OCI-LY7 (cell line): ENCODE data around the gene PAOX. TPM values are rescaled to one million over a fixed set of nuclear protein-coding genes. Genes with fewer than 3 reads are reported as not detected.

Experiments used
- BruUV-seq: library from RNA; stranded (reverse); fragments of 400-500 nt; replicated peaks from 2 replicates; lab custom pipeline; 2021; lab: Mats Ljungman, UMichigan
- CTCF ChIA-PET: fragments of 300-600 bp; sonication (Branson Sonifier 250); formaldehyde crosslinking; loops from one replicate; lab custom pipeline; 2022; ENCODE audit warnings: antibody characterized with exemption; ENCODE audit not compliant: unreplicated experiment; lab: Charles Lee
- POLR2A ChIA-PET: fragments of 300-600 bp; sonication (Branson Sonifier 250); formaldehyde crosslinking; loops from one replicate; lab custom pipeline; 2022; ENCODE audit warnings: antibody characterized with exemption; lab: Charles Lee
- DNase-seq: peaks from one replicate; pipeline ENCODE4 v3.0.0-alpha.2; 2015; ENCODE audit warnings: low spot score
- H2AFZ ChIP-seq: fragments of 200-600 bp; sonication (generic), shearing (Covaris generic); 2 replicates; pipeline ENCODE4 v1.6.1; 2014; ENCODE audit warnings: mild to moderate bottlenecking, antibody characterized with exemption, low read length, moderate library complexity
- H3K27ac ChIP-seq: fragments of 200-600 bp; sonication (generic); 2 replicates; pipeline ENCODE4 v1.5.1; 2014; ENCODE audit warnings: mixed run types, low read depth, mild to moderate bottlenecking, moderate library complexity, low read length, inconsistent platforms; ENCODE audit not compliant: poor library complexity, severe bottlenecking
- H3K36me3 ChIP-seq: fragments of 200-600 bp; sonication (generic); 2 replicates; pipeline ENCODE4 v1.6.1; 2014; ENCODE audit warnings: mild to moderate bottlenecking, antibody characterized with exemption, low read length, moderate library complexity, mixed read lengths; ENCODE audit not compliant: insufficient read depth
- H3K4me1 ChIP-seq: fragments of 200-600 bp; sonication (generic); 2 replicates; pipeline ENCODE4 v1.5.1; 2014; ENCODE audit warnings: mild to moderate bottlenecking, low read length; ENCODE audit not compliant: insufficient read depth, poor library complexity, severe bottlenecking
- H3K4me2 ChIP-seq: fragments of 200-600 bp; sonication (generic); 2 replicates; pipeline ENCODE4 v1.6.1; 2014; ENCODE audit warnings: mild to moderate bottlenecking, low read length
- H3K4me3 ChIP-seq: fragments of 200-600 bp; sonication (generic); 2 replicates; pipeline ENCODE4 v1.5.1; 2014; ENCODE audit warnings: mild to moderate bottlenecking, low read depth, low read length; ENCODE audit not compliant: poor library complexity, severe bottlenecking
- H3K79me2 ChIP-seq: fragments of 200-600 bp; sonication (generic); 2 replicates; pipeline ENCODE4 v1.6.1; 2016; ENCODE audit warnings: low read depth, mild to moderate bottlenecking, low read length, moderate library complexity, mixed read lengths; ENCODE audit not compliant: insufficient read depth
- H3K9me2 ChIP-seq: fragments of 200-600 bp; sonication (generic); 2 replicates; pipeline ENCODE4 v1.6.1; 2016; ENCODE audit warnings: mild to moderate bottlenecking, low read length, mixed read lengths; ENCODE audit not compliant: insufficient read depth
- H3K9me3 ChIP-seq: fragments of 200-600 bp; sonication (generic); 2 replicates; pipeline ENCODE4 v1.6.1; 2014; ENCODE audit warnings: mild to moderate bottlenecking, mixed run types, low read length, mixed read lengths
- H4K20me1 ChIP-seq: fragments of 200-600 bp; sonication (generic); 2 replicates; pipeline ENCODE4 v1.6.1; 2014; ENCODE audit warnings: mild to moderate bottlenecking, antibody characterized with exemption, low read length, moderate library complexity, mixed read lengths; ENCODE audit not compliant: insufficient read depth
- CTCF ChIP-seq: fragments of 200-600 bp; sonication (generic); conservative IDR thresholded peaks from 2 replicates; pipeline ENCODE4 v1.5.1; 2014; ENCODE audit warnings: mild to moderate bottlenecking, antibody characterized with exemption, low read length, moderate library complexity, mixed read lengths
- EZH2phosphoT487 ChIP-seq: fragments of 200-600 bp; sonication (generic); IDR thresholded peaks from 2 replicates; pipeline ENCODE4 v1.6.1; 2018; ENCODE audit warnings: low read depth, borderline replicate concordance, mild to moderate bottlenecking, mixed run types, antibody characterized with exemption, low read length, moderate library complexity, mixed read lengths
- intact Hi-C: fragments of 100-400 bp; cut with micrococcal nuclease; formaldehyde crosslinking; loops from one replicate; pipeline ENCODE4 v1.10.0; 2022; ENCODE audit not compliant: unreplicated experiment
- total RNA-seq, 2 experiments: library from RNA; depleted of rRNA in 1 of 2; stranded (reverse); fragments of >200 nt in 1 of 2; shearing (Covaris generic) in 1 of 2; gene quantifications; 2 replicates each; pipeline ENCODE4 v1.2.3, GENCODE V29; 2014 to 2022

PAOX gene
- total RNA-seq, 2 experiments from 2014 or later, result 10.7 to 28.1 TPM

- no peaks in the 10 kb centered on the region for H3K9me2 ChIP-seq
- no peak overlapping the region for H3K4me2 ChIP-seq
- POLR2A ChIA-PET, result interaction anchor here (0.6 kb wide), 1 partner anchor 163 kb away, joined by 5 read pairs; no protein-coding TSS in a partner anchor
- TF ChIP-seq EZH2phosphoT487 (no peak), CTCF (no peak)
- no peak overlapping the region for H3K4me3 ChIP-seq
- no peaks in the 10 kb centered on the region for H3K9me3 ChIP-seq
- intact Hi-C loops, result no loop called here
- no peaks in the 10 kb centered on the region for H3K79me2 ChIP-seq
- CTCF ChIA-PET, result no interaction called here
- no peak for DNase-seq
- peaks cover 41% of the 10 kb centered on the region for H3K36me3 ChIP-seq
- no TSS peak for BruUV-seq
- no peak overlapping the region for H2AFZ ChIP-seq
- H4K20me1 ChIP-seq, result no peaks in the 10 kb centered on the region
- no peak overlapping the region for H3K27ac ChIP-seq
- H3K4me1 ChIP-seq, result no peaks in the 10 kb centered on the region
Measured at GRCh38 chr10:133421336-133422222, 42.5 kb downstream of the PAOX start.

GRCh38 chr10:133422223-133422806, 43.3 kb downstream of the PAOX start:
- Histone ChIP-seq H3K9me2 (no peaks in the 10 kb centered on the region), H3K36me3 (peaks cover 41% of the 10 kb centered on the region), H3K79me2 (no peaks in the 10 kb centered on the region), H4K20me1 (no peaks in the 10 kb centered on the region), H3K4me3 (no peak overlapping the region), H2AFZ (no peak overlapping the region), H3K4me2 (no peak overlapping the region), H3K27ac (no peak overlapping the region), H3K4me1 (no peaks in the 10 kb centered on the region), H3K9me3 (no peaks in the 10 kb centered on the region)
- POLR2A ChIA-PET, result no interaction called here
- intact Hi-C loops, result no loop called here
- no peak for DNase-seq
- no TSS peak for BruUV-seq
- CTCF ChIA-PET, result no interaction called here
- TF ChIP-seq EZH2phosphoT487 (no peak), CTCF (no peak)
